K562 (cell line): ENCODE results near the gene POLL. TPM values are rescaled to one million over a fixed set of nuclear protein-coding genes. Genes with fewer than 3 reads are reported as not detected.

Experiments
- CAMTA2 ChIP-seq: fragments of 250-450 bp; sonication (Bioruptor Pico); conservative IDR thresholded peaks from 2 replicates; pipeline ENCODE4 v1.5.1; 2022
- CTBP1 ChIP-seq: fragments of 450-650 bp; IDR thresholded peaks from 2 replicates; pipeline ENCODE4 v1.6.1; 2016; ENCODE audit warnings: borderline replicate concordance
- DMBX1 ChIP-seq: fragments of 250-450 bp; sonication (Bioruptor Pico); IDR thresholded peaks from 2 replicates; pipeline ENCODE4 v1.8.0; 2022; ENCODE audit warnings: inconsistent platforms, mild to moderate bottlenecking, moderate library complexity, borderline replicate concordance
- EP300 ChIP-seq: IDR thresholded peaks from 2 replicates; pipeline ENCODE4 v1.6.1; 2012; ENCODE audit warnings: low read length, improper control_type of control experiment
- GATAD2B ChIP-seq: fragments of 450-650 bp; IDR thresholded peaks from 2 replicates; pipeline ENCODE4 v1.6.1; 2017; ENCODE audit warnings: mild to moderate bottlenecking, borderline replicate concordance
- SMARCC2 ChIP-seq: fragments of 450-650 bp; IDR thresholded peaks from 2 replicates; pipeline ENCODE4 v1.6.1; 2017; ENCODE audit warnings: antibody characterized with exemption, moderate library complexity, mild to moderate bottlenecking, low read depth
- TBL1XR1 ChIP-seq, 2 experiments: IDR thresholded peaks; 2 replicates each; pipeline ENCODE4 v1.6.1; 2012; ENCODE audit warnings: improper control_type of control experiment in 2 of 2, low read length in 2 of 2, mild to moderate bottlenecking in 1 of 2
- TSC22D4 ChIP-seq: fragments of 450-650 bp; IDR thresholded peaks from 2 replicates; pipeline ENCODE4 v1.6.1; 2016; ENCODE audit warnings: missing genetic modification characterization, missing biosample characterization, control low read depth
- ZBTB1 ChIP-seq: sonication (generic); formaldehyde crosslinking; IDR thresholded peaks from 2 replicates; pipeline ENCODE4 v1.8.1; 2023; ENCODE audit warnings: missing genetic modification reagents, low read depth, mild to moderate bottlenecking, borderline replicate concordance
- ZBTB11 ChIP-seq, 3 experiments: fragments of 200-800 bp in 1 of 3; fragments of 250-450 bp in 1 of 3; fragments of 450-650 bp in 1 of 3; sonication (Bioruptor Pico) in 1 of 3; sonication (Bioruptor generic) in 1 of 3; formaldehyde crosslinking in 1 of 3; IDR thresholded peaks; 2 replicates each; pipeline versions ENCODE4 v1.6.1 to v1.8.0; 2016 to 2022; ENCODE audit warnings: mild to moderate bottlenecking in 2 of 3, missing genetic modification characterization in 2 of 3, missing compliant biosample characterization in 1 of 3, moderate library complexity in 1 of 3
- ZBTB17 ChIP-seq: fragments of 450-650 bp; formaldehyde crosslinking; IDR thresholded peaks from 2 replicates; pipeline ENCODE4 v1.4.0; 2020; ENCODE audit warnings: mild to moderate bottlenecking
- ZBTB8A ChIP-seq: fragments of 450-650 bp; IDR thresholded peaks from 2 replicates; pipeline ENCODE4 v1.6.1; 2018; ENCODE audit warnings: mild to moderate bottlenecking, moderate library complexity; ENCODE audit not compliant: partially characterized antibody
- ZNF12 ChIP-seq: sonication (generic); formaldehyde crosslinking; IDR thresholded peaks from 2 replicates; pipeline ENCODE4 v1.4.0; 2020; ENCODE audit warnings: mild to moderate bottlenecking, missing genetic modification reagents
- ZNF431 ChIP-seq: sonication (generic); formaldehyde crosslinking; IDR thresholded peaks from 2 replicates; pipeline ENCODE4 v1.8.0; 2022; ENCODE audit warnings: mild to moderate bottlenecking, missing genetic modification reagents
- ZNF696 ChIP-seq: fragments of 250-450 bp; sonication (Bioruptor Pico); conservative IDR thresholded peaks from 2 replicates; pipeline ENCODE4 v1.4.0; 2020; ENCODE audit warnings: mild to moderate bottlenecking, moderate library complexity
- polyA plus RNA-seq, 8 experiments: library from polyadenylated mRNA; depleted of rRNA in 4 of 8; stranded (reverse) in 5 of 8; unstranded in 3 of 8; fragments of >200 nt; fragmentation: Nextera tagmentation in 2 of 8; fragmentation: Illumina TruSeq in 1 of 8; extraction: Ambion mirVana in 2 of 8; extraction: Trizol in 1 of 8; gene quantifications; 2 replicates each; pipeline versions ENCODE4 v1.2.1 to v1.2.3, GENCODE V29; 2011 to 2014; ENCODE audit warnings: inconsistent platforms in 1 of 8, missing spikeins in 1 of 8
- total RNA-seq, 7 experiments: library from RNA; depleted of rRNA in 6 of 7; stranded (reverse); fragments of >200 nt in 6 of 7; fragmentation: Illumina TruSeq in 2 of 7; extraction: Trizol in 2 of 7; gene quantifications; 2 replicates each; pipeline versions ENCODE4 v1.2.1 to v1.2.3, GENCODE V29; 2011 to 2021; ENCODE audit warnings: low replicate concordance in 1 of 7
- TF ChIP-seq, protein P1 (sequence below), 2 experiments: IDR thresholded peaks; 2 replicates each; pipeline ENCODE4 v1.6.1; 2012; ENCODE audit warnings: improper control_type of control experiment in 2 of 2, low read depth in 2 of 2, low read length in 2 of 2, borderline replicate concordance in 1 of 2
- TF ChIP-seq, protein P2 (sequence below), 2 experiments: IDR thresholded peaks; 2 replicates each; pipeline ENCODE4 v1.6.1; 2011; ENCODE audit warnings: borderline replicate concordance in 1 of 2, control low read depth in 1 of 2, low read depth in 1 of 2, low read length in 1 of 2, mild to moderate bottlenecking in 1 of 2, mixed read lengths in 1 of 2, moderate library complexity in 1 of 2; ENCODE audit not compliant: insufficient read depth in 1 of 2, insufficient read length in 1 of 2, poor library complexity in 1 of 2, severe bottlenecking in 1 of 2; ENCODE audit errors: extremely low read depth in 1 of 2
- TF ChIP-seq, protein P3 (sequence below): fragments of 200-800 bp; sonication (Bioruptor generic); IDR thresholded peaks from 2 replicates; pipeline ENCODE4 v1.6.1; 2017; ENCODE audit warnings: missing genetic modification characterization, missing compliant biosample characterization

The POLL gene
- total and polyA plus RNA-seq, 9 of the 15 experiments (the other 6 are each of a cell fraction or from before 2014, with no cell fraction given) = 1.2 to 18.7 (median 10.9) TPM

DNA sequence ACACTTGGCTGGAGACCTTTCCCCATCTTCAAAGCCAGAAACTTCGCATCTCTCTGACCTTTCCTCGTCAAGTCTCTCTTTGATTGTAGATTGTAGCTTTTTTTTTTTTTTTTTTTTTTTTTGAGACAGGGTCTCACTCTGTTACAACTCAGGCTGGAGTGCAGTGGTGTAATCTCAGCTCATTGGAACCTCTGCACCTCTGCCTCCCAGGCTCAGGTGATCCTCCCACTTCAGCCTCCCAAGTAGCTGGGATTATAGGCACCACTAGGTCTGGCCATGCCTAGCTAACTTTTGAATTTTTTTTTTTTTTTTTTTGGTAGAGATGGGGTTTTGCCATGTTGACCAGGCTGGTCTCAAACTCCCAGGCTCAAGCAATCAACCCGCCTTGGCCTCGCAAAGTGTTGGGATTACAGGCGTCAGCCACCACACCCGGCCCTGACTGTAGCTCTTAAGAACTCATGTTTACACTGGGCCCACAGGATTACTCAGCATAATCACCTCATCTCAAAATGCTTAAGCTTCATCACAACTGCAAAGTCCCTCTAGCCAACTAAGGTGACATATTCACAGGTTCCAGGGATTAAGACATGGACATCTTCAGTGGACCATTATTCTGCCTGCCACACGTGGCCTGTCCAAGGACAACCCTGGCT lies 11.7 kb downstream of the POLL start (continued):
- TF ChIP-seq, protein P1, sequence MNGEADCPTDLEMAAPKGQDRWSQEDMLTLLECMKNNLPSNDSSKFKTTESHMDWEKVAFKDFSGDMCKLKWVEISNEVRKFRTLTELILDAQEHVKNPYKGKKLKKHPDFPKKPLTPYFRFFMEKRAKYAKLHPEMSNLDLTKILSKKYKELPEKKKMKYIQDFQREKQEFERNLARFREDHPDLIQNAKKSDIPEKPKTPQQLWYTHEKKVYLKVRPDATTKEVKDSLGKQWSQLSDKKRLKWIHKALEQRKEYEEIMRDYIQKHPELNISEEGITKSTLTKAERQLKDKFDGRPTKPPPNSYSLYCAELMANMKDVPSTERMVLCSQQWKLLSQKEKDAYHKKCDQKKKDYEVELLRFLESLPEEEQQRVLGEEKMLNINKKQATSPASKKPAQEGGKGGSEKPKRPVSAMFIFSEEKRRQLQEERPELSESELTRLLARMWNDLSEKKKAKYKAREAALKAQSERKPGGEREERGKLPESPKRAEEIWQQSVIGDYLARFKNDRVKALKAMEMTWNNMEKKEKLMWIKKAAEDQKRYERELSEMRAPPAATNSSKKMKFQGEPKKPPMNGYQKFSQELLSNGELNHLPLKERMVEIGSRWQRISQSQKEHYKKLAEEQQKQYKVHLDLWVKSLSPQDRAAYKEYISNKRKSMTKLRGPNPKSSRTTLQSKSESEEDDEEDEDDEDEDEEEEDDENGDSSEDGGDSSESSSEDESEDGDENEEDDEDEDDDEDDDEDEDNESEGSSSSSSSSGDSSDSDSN (IDR thresholded peaks at IDR 0.05; ENCODE audit: borderline replicate concordance in 1 of 2, low read depth in 2 of 2, low read length in 2 of 2) = peak in 1 of 2 experiments; percentile 5; a peak in 1 of 4 replicates
- TF ChIP-seq ZBTB8A (no peak), TBL1XR1 (IDR thresholded peaks at IDR 0.05; ENCODE audit: low read length in 2 of 2) (no peak), GATAD2B (no peak), ZBTB17 (no peak), CAMTA2 (CRISPR knock-in tag) (no peak), ZNF12 (no peak), ZBTB1 (CRISPR knock-in tag) (no peak), EP300 (no peak), SMARCC2 (peak; percentile 12; the same call in 1 of the 2 replicates), DMBX1 (CRISPR knock-in tag) (no peak), ZNF696 (no peak), ZNF431 (CRISPR knock-in tag) (peak; percentile 25; the same call in 1 of the 2 replicates), CTBP1 (0 out of 2 replicates have a peak, but pooled peaks have one; percentile 33), TSC22D4 (tag) (no peak), ZBTB11 (CRISPR knock-in tag; IDR thresholded peaks at IDR 0.05) (peak in 1 of 3 experiments; percentile 33; a peak in 1 of 6 replicates)
- TF ChIP-seq, protein P2, sequence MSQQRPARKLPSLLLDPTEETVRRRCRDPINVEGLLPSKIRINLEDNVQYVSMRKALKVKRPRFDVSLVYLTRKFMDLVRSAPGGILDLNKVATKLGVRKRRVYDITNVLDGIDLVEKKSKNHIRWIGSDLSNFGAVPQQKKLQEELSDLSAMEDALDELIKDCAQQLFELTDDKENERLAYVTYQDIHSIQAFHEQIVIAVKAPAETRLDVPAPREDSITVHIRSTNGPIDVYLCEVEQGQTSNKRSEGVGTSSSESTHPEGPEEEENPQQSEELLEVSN (IDR thresholded peaks at IDR 0.05; ENCODE audit: borderline replicate concordance in 1 of 2, extremely low read depth in 1 of 2, insufficient read depth in 1 of 2, insufficient read length in 1 of 2, low read depth in 1 of 2, low read length in 1 of 2, poor library complexity in 1 of 2, severe bottlenecking in 1 of 2) = peak in 1 of 2 experiments; percentile 60
- TF ChIP-seq, protein P3, sequence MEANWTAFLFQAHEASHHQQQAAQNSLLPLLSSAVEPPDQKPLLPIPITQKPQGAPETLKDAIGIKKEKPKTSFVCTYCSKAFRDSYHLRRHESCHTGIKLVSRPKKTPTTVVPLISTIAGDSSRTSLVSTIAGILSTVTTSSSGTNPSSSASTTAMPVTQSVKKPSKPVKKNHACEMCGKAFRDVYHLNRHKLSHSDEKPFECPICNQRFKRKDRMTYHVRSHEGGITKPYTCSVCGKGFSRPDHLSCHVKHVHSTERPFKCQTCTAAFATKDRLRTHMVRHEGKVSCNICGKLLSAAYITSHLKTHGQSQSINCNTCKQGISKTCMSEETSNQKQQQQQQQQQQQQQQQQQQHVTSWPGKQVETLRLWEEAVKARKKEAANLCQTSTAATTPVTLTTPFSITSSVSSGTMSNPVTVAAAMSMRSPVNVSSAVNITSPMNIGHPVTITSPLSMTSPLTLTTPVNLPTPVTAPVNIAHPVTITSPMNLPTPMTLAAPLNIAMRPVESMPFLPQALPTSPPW (CRISPR knock-in tag) = no peak
